Colon (tissue), 2 donors: Measurements from ENCODE around the gene SLC4A7.
"Not testable (repeated sequence)": the region's sequence is repeated elsewhere in the genome, so short reads cannot be mapped to it uniquely, and the experiment has no call there.

Experiments
- FAIRE-seq: peaks from 2 replicates; lab custom pipeline; 2012; peaks lifted over from hg19 to GRCh38; lab: Jason Lieb, UNC
- donor health status: control.
- donor health status: control.

SLC4A7 gene

GRCh38 chr3:27428446-27428845 is 55.7 kb downstream of the SLC4A7 start:
- FAIRE-seq, result no peak

DNA sequence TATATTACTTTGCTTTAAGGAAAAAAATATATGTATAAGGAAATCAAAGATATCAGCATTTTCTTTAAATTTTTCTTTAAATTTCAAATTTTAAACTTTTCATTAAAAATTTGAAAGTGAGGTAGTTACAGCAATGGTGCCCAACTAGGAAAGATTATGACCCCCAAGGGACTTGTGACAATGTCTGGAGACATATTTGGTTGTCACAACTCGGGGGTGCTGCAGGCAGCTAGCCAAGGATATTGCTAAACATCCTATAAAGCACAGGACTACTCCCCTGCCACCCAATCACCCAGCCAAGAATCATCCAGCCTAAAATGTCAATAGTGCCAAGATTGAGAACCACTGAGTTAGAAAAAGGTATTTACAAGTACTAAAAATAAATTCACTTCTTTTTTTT is 57.3 kb downstream of the SLC4A7 start:
- FAIRE-seq, result no peak

- no peak for FAIRE-seq
These were observed 58.2 kb downstream of the SLC4A7 start for GRCh38 chr3:27425896-27426565.

DNA sequence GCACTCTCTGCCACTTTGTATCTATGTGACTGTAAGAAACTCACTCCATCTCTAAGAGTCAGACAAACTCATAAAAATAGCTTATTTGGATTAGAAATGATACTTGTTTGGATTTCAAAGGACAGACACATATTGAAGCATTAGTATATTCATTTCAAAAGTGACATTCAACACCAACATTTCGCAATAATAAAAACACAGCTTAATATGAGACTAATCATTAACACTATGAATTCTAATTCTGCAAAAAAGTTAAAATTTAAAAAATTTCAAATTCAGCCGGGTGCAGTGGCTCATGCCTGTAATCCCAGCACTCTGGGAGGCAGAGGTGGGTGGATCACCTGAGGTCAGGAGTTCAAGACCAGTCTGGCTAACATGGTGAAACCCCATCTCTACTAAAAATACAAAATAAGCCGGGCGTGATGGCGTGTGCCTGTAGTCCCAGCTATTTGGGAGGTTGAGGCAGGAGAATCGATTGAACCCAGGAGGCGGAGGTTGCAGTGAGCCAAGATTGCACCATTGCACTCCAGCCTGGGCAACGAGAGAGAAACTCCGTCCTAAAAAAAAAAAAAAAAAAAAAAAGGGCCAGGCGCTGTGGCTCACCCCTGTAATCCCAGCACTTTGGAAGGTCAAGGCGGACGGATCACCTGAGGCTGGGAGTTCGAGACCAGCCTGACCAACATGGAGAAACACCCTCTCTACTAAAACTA is 59.2 kb downstream of the SLC4A7 start:
- FAIRE-seq, result not testable (repeated sequence)

DNA sequence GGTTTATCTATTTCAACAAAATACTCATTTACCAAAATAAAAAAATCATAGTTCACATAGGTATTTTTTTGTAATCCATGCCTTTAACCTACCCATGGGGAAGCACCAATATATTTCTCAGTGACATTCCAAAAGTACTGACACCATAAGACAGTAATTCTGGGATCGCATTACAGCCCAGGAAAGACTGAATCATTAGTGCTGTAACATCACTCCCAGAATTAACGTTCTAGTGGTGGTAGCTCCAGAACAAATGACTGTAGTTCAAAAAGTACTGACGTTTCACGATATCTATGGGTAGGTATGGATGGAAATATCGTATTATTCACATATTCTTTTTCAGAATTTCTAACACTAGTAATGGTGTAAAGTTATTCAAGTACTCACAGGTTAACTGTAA is 60.7 kb downstream of the SLC4A7 start:
- FAIRE-seq, result no peak

DNA sequence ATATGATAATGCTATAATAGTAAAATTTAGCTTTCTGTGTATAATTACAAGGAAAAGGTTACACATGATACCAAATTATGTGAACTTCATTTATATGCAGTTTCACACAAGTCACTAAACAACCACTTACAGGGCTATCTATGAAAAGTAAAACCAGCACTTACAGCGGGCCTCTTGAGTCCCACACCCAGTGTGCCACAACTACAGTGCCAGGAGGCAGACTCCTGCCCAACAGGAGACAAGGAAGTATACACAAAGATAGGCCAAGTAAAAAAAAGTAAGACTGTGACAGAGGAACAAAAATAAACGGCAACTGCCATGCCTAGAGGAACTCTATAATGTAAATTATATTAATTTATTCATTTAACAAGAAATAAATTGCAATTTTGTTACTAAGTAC is 61.6 kb downstream of the SLC4A7 start:
- FAIRE-seq, result no peak

DNA sequence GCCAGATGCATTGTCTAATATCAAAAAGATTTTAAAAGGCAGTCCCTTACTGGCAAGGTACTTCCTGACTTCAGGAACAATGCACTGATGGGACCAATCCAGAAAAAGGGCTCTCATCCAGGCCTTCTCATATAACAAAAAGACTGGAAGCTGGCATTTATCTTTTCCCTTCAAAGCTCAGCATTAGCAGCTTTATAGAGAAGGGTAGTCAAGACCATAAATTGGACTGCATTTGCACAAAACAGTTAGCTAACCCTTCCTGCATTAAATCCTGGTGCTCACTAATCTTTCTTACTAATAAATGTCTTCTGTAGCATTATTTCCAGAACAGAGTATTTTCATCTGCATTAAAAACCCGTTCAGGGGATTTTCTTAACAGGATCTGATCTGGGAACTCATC is 69.0 kb downstream of the SLC4A7 start:
- FAIRE-seq, result no peak

DNA sequence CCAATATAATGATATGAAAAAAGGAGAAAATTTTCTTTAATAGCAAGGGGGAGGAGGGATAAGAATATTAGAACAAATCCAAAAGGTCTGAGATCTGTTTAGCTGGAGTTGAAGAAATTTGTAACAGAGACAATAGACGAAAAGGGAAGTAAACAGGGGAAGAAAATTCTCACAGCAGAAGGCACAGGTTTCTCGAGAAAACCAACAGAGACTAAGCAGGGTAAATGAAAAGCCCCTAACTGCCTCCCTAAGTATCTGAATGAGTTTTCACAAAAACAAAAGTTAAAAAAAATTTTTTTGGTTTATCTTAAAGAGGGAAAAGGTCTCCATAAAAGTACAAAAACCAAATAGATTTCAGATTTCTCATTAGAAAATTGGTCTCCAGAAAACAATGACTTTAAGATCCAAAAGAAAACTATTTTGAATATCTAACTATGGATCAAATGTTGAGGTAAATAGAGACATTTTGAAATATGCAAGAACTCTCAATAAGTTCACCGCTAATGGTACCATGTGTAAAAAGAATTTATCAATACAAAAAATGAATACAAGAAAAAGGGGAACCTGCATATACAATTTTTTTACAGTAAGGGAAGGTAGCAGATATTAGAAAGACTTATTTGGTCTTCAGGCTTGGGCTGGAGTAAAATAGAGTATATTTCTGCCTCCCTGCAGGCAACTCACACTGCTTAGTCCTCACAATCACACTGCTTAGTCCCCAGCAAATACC is 91.1 kb downstream of the SLC4A7 start:
- no peak for FAIRE-seq

DNA sequence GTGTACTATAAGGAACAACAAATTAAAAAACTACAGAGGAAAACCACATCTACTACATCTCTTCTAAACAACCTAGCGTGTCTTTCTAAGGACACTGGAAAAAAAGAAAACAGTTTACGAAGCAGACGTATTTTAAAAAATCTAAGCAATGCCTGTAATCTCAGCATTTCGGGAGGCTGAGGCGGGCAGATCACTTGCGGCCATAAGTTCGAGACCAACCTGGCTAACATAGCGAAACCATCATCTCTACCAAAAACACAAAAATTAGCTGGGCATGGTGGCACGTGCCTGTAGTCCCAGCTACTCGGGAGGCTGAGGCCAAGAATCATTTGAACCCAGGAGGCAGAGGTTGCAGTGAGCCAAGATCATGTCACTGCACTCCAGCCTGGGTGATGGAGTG is 91.8 kb downstream of the SLC4A7 start:
- FAIRE-seq, result not testable (repeated sequence)

GRCh38 chr3:27391796-27392195 is 92.4 kb downstream of the SLC4A7 start:
- FAIRE-seq, result no peak

DNA sequence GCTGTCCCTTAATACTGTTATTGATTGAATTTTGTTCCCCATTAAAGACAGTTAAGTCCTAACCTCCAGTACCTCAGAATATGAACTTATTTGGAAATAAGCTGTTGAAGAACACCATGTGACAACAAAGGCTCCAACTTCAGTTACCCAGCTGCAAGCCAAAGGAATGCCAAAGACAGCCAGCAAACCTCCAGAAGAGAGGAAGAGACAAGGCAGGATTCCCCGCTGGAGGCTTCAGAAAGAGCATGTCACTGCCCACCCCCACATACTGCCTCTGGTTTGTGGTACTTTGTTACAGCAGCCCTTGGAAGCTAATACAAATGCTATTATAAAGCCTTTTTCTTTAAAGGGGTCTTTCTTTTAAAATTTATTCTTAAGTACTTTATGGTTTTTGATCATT is 96.6 kb downstream of the SLC4A7 start:
- no peak for FAIRE-seq

DNA sequence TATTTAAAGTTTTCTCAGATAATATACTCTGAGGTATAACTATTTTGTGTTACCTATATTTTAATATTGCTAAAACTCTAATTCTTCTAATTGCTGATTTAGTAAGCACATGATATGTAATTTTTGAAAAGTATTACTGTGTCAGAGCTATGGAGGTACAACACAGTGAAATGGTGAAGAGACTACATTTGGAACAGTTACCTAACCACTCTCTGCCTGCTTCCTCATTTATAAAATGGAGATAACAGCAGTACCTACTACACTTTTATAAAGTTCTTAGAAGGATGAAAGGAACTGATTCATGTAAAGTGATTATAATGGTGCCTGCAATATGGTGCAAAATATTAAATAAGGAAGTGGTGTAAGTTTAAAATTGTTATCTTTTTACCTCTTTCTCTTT is 98.7 kb downstream of the SLC4A7 start:
- no peak for FAIRE-seq

- no peak for FAIRE-seq
These were observed 100.0 kb downstream of the SLC4A7 start for GRCh38 chr3:27384191-27384590.

DNA sequence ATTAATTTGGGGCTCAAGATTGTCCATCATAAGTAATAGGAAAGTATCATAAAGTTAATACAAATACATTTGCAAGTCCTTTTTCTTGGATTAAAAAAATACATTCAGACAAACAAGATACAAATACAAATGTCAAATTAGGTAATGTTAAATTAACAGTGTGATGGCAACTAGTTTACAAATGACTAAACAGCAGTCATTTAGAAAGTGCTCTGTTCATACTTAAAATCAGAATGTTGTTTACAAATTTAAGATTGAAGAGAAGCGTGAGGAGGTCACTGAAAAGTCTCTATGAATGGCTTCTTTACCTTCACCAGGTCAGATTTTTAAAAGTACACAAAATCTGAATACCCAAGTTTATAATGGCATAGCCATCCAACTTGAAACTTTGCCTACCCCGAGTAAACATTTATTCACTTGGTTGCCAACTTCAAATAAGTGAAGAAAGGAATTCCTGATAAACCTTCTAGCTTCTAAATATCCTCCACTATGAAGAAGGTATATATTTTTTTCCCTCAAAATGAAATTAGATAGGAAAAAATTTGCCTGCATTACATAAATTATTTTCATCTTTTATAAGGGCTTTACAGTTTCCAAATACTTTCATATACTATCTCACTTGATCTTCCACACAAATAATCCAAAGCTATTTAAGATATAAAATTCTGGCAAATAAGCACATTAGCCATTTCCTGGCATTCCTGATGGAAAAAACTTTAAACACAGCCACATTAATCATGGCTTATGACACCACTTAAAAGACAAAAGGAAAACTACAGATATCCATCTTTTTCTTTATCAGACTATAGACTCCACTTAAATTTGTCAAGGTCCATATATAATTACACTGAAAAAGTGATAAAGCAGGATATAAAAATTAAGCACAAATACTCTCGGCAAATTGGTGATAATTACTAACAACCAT is 103.5 kb downstream of the SLC4A7 start:
- FAIRE-seq, result no peak

GRCh38 chr3:27378331-27378730 is 105.9 kb downstream of the SLC4A7 start:
- FAIRE-seq, result no peak

- FAIRE-seq, result no peak
These were observed 107.9 kb downstream of the SLC4A7 start for GRCh38 chr3:27376109-27376772.

- FAIRE-seq, result no peak
These were observed 115.2 kb downstream of the SLC4A7 start, which contains the start of gene NEK10 for GRCh38 chr3:27368831-27369607. Gene NEK10 (minus strand): TSS chr3:27369383. CDS start chr3:27352882, 16,501 bp downstream.

DNA sequence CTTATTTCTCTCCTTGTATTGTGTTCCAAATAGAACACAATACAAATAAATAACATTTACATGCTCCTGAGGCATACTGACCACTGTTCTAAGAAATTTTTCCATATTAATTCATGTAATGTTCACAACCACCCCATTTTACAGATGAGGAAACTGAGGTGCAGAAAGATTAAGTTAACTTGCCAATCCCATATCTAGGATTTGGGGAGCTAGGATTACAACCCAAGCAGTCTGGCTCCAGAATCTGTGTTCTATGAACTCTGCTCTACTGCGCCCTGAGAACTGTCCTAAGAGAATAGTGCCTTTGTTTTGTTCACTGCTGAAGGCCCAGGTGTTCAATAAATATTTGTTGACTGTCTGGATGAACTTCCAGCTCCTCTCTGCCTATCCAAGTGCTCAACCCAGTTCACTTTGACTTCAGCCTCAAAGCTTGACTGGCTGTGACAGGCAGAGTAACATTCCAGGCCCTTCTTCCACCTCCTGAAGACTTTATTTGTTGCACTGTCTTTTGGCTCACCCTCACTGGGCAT is 118.1 kb downstream of the SLC4A7 start:
- FAIRE-seq, result no peak

GRCh38 chr3:27360113-27361078 is 123.8 kb downstream of the SLC4A7 start:
- FAIRE-seq, result no peak
